GM21390 (cell line): ENCODE results near the gene DTNB.

ENCODE experiments used
- ATAC-seq: cut with Tn5 transposase; IDR thresholded peaks from one replicate; pipeline ENCODE4 v1.9.1; 2021; ENCODE audit not compliant: unreplicated experiment

The DTNB gene

DNA sequence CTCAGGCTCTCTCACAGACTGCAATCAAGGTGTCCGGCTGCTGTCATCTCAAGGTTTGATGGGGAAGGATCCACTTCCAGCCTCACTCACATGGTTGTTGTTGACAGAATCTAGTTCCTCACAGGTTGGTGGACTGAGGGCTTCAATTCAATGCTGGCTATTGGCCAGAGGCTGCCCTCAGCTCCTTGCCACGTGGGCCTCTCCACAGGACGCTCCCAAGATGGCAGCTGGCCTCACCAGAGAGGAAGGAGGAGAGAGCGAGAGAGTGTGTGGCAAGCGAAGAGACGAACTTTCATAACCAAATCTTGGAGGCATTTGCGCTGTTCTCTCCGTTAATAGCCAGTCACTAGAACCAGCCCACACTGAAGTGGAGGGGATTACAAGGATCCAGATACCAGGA is 318.1 kb downstream of the DTNB start:
- no peak for ATAC-seq

DNA sequence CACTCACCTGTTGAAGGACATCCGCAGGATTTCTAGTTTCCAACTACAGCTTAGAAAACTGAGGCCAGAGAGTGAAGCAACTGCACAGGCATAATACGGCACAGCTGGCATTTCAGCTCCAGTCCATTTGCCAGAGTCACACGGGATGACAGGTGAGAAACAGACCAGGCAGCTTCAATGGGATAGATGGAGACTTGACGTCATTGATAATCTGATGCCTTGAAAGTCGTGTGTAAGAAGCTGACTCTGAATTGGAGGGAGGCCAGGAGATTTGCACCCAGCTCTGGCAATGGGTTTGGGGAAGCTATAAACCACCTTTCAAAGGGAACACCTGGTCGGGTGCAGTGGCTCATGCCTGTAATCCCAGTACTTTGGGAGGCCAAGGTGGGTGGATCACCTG is 319.3 kb downstream of the DTNB start:
- no peak for ATAC-seq

DNA sequence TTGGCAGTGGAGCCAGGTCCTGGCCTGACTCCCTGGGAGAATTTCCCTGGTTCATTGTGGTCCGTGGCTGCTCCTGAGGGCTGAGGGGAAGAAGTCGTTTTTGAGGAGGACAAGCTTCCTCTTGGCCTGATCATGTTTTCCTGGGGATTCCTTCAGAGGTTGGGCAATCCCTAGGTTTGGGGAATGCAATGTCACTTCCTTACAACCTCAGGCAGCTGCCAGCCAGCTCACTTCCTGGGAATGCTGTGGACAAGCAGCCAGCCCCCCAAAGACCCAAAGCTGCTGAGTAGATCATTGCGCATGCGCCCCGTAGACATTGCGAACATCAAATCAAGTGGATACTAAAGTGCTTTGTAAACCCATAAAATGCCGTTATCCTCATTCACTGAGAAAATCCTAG is 324.0 kb downstream of the DTNB start:
- ATAC-seq, result no peak

DNA sequence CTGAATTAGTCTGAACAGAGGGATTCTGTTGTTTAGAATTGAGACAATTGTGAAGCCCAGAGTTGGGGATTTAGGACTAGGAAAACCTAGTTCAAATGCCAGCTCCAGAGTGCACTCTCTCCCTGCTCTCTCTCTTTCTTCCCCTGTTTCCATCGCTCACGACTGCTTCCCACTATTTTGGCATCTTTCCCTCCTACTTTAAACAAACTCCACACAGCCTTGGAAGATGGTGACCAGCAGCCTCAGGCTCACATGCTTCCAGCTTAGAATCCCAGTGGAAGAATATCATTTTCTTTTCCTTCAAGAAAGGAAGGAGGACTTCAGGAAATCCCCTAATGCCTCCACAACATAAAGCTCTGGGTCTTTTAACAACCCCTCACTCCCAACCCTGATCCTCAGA is 325.5 kb downstream of the DTNB start:
- ATAC-seq, result no peak

DNA sequence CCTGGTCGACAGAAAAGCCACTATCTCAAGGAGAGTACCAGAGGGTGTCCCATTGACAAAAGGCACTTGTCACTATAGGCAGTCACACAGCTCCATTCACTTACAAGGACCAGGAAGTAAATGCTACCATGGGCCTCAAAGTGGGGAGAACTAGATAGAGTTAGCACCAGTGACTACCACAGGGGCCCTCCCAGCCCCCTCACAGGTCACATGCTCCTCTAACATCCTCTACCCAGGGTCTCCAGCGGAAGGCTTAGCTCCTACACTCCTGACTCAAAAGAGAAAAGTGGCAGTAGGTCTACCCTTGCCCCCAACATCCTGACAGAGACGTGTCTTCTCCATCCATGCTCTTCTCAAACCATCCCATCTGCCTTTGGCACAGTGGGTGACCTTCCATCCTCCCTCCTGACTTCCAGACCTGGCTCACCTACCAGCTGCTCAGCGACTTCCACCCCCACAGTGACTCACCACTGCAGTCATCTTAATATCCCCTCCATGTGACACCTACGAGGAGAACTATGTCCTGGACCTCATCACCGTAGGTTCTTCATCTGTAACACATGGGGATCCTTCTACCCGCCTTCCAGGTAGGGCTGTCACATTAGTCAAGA is 326.1 kb downstream of the DTNB start:
- ATAC-seq, result no peak

DNA sequence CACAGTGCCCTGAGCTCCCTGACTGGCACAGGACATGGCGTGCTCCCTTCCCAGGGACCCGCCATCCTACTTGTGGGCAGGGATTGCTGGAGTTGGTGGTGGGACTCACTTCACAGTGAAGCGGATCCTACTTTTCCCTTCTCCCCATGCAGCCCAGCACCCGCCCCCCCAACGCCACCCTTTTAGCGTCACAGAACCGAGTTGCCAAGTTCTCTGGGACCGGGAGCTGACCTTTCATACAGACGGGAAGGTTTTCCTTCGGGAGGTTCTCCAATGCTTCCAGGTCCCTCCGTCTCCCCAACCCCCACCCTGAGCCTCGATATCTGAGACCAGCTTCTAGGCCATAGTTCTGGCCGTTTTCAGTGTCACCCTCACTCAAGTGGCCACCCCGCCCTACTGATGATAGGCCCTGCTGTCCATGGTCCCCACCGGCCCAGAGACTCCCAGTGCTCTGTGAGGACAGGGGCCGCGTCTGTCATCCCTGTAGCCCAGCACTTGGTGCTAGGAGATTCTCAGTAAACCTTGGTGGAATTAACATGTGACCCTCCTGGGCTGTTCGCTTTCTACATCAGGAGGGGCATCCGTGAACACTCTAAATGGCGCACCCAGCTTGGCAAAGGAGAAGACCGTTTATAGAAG is 330.1 kb downstream of the DTNB start:
- ATAC-seq, result no peak

DNA sequence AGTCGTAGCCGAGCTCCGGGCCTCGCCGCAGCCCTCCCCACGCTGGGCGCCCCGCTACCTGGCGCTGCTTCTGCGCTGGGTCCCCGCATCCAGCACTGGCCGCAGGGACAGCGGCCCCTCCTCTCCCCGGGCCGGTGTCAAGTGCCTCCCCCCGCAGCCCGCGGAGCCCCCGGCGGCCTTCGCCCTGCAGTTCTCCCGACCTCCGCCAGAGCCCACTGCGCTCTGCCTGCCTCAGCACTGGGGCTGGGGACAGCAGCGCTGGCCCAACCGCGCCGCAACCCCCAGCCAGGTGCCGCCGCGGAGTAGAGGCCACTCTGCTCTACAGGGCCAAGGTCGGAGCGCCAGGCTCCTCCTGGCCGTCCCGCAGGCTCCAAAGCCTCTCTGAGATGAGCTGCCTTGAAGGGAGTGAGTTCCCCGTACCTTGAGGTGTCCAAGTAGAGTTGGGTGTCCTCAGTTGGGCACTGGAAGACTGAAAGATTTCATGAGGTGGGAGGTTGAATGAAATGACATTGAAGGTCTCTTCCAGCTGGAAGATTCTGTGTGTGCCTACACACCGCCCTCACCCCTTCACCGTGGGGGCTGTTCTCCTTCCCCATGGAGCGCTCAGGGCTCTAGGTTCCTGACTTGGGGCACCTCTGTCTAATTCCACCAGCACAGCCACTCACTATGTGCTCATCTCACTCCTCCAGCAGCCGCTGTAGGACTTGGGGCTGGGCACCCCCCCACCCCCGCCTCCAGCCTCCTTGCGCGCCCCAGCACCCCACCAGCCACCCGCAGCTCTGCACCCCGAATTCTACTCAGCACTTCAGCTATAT is 330.8 kb downstream of the DTNB start:
- peak; percentile 74 for ATAC-seq

DNA sequence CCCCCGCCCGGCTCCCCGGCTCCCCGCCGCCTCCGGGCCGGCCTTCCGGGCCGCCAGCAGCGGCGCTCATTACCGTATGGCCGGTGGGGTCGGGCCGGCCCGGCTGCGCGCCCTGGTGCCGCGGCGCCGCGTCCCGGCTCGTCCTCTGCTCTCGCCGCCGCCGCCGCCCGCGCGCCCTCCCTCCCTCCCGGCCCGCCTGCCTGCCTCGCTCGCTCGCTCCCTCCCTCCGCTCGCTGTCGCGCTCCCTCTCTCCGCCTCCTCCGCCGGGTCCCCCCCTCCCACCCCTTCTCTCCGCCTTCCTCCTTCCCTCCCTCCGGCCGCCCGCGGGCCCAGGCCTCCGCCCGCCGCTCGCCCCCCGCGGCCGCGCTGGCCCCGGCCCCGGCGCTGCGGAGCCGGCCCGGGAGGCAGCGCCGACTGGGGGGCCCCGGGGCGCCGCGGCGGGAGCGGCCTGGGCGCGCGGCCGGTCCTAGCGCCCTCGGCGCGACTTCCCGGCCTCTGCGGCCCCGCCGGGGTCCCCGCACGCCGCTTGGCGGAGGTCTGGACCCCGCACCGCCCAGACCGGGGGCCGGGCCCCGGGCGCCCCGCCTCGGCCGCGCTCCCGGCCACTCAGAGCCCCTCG is 331.5 kb downstream of the DTNB start, which contains the start of gene DNMT3A:
Gene DNMT3A, minus strand, starts transcription at position 173 of the 619 bp plus-strand sequence. CDS start 27,941 bp downstream, outside the sequence.
- ATAC-seq, result peak; percentile 36

DNA sequence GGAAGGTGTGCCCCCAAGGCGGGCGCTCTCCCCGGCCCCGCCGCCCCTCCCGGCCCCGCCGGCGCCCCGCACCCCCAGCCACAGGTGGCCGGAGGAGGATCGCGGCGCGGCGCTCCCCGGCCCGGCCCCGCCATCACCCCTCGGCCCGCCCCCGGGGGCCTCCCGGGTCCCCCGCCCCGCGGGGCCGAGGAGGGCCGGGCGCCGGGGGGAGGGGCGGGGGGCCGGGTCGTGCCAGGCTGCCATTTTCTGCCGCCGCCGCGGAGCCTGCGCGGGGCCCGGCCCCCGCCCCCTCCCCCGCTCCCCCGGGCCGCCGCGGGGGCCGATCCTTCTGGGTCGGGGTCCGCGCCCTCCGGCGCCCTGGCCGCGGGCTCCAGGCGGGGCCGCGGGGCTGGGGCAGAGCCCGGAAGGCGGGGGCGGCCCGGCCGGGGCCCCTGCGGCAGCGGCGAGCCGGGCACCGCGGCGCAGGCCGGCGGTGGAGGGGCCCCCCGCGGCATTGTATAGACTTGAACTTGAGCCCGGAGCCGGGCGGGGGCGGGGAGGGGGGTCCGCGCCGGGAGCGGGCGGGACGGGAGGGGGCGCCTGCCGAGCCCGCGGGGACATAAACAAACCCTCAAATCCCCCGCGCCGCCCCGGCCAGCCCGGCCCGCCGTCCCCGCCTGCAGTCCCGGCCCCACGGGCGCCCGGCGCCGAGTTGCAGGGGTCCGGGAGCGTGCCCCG is 332.2 kb downstream of the DTNB start:
- ATAC-seq, result peak; percentile 32

DNA sequence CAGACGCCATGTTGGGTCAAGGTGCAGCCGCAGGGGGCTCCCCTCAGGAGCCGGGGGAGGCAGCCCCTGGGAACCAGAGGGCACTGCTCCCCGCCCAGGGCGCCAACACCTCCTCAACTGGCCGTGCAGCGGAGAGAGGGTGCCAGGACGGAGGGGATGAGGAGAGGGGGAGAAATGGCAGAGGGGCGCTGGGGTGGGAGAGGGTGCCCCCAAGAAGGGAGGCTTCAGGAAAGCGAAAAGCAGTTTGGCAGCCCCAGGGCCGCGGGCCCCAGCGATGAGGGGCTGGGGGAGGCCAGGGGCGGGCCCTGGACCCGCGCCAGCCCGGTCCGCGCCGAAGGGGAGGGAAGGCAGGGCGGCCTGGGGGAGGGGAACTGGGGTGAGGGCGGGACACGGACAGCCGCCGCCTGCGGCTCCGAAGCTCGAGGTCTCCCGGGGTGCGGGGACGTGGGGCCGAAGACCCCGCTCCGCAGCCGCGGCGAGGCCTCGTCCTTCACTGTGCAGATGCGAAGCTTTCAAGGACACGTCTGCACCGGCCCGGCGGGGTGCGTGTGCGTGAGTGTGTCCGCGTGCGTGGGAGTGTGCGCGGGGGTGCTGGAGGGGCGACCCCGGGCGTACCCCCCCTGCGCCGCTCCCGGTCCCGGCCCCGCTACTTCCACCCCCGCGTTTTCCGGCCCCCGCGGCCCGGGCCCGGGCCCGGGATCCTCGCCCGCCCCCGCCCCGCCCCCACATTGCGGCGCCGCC is 333.0 kb downstream of the DTNB start:
- no peak for ATAC-seq

DNA sequence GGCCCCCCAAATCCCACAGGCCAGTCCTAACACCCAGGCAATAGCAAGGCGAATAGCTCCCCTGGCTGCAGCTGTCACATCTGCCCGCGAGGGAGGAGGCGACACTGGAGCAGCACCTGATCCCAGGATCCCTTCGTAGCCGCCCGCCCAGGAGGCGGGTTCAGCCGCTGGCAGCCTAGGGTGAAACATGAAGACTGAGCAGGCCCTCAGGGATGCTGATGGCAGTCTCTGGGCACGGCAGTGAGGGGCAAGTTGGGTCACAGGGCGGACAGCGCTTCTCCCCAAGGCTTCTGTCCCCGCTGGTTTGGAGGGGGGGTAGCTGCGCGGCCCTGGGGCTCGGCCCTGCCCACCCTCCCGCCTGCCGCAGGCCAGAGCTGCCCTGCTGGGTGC is 333.6 kb downstream of the DTNB start:
- ATAC-seq, result no peak

DNA sequence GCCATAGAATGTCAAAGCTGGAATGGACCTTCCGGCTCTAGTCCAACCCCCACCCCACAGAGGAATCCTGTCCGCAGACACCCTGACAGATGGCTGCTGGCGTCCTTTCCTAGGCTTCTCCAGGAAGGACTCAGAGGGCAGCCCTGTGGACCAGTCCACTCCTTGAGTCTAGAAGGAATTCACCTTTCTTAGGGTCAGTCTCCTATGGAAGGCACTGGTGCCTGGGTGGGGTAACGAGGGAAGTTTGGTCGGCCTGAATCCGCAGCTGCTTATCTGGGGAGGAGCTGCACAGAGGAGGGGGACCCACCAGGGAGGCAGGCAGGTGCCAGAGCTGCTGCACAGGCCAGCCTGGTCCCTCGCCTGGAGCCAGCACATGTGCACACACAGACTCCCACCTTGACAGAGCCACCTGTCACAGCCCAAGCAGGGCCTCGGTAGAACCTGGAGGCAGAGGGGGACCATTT is 334.1 kb downstream of the DTNB start:
- ATAC-seq, result no peak

DNA sequence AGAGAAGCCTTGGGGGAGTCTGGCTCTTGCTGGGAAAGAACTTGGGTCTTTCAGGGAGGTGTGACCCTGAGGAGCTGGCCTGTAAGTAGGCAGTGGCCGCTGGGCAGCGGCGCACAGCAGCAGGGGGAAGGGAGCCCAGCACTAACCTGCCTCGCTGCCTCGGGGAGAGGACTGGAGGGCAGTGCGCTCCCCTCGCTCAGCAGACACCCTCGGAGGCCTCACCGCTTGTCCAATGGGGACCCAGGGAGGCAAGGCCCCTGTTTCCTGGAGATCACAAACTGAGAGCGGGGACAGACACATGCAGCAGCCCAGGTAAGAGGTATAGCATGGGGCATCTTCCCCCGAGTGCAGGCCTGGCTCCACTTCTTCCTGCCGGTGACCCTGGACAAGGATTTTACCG is 335.0 kb downstream of the DTNB start:
- ATAC-seq, result no peak

DNA sequence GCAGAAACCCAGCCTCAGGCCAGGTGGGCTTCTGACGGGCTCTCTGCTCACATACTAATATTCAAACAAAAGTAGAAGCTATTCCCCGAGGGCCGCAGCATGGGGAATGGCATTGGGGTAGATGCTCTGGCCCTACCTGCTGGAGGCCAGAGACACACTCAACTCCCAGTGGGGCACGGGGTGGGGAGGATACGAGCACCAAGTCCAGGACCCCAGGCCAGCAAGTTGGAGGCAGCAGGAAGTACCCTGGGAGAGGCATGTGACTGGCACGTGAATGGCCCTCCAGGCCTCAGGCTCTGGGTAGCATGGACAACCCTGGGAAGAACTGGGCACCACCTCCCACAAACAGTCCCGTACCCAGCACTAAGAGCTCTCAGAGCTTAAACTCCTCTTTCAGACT is 335.5 kb downstream of the DTNB start:
- no peak for ATAC-seq

DNA sequence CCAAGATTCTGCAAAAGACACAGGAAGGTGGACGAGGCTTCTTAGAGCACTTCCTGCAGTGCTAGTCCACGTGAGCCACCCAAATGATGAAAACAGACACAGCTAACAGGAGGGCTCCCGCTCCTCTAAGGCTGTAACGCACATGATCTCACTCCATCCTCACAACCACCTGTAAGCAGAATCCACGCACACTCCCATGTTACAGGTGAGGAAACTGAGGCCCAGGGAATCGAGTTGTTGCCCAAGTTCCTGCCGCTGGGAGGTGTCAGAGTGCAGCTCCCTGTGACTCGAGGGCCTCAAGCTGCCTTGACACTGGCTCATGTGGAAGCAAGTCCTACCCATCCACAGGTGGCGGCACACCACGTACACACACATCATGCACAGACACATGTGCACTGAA is 336.1 kb downstream of the DTNB start:
- ATAC-seq, result no peak

DNA sequence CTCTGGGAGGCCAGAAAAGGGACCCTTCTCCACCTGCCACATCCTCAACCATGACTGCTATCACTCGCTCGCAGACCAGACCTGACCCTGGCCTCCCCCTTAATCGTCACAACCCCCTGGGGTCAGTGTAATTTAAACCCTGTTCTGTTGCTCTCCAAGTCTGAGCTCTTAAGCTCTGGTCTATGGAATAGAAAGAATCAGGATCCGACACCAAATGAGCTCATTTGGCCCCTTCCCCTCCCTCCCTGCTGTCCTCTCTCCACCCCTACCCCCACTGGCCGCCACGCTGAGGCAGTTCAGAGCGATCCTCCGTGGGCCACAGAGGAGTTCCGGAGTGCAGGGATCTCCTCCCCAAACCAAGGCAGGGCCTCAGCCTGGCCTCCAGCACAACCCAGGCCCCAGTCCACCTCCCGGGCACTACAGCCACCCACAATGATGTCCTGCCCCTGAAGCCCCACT is 337.0 kb downstream of the DTNB start:
- no peak for ATAC-seq

DNA sequence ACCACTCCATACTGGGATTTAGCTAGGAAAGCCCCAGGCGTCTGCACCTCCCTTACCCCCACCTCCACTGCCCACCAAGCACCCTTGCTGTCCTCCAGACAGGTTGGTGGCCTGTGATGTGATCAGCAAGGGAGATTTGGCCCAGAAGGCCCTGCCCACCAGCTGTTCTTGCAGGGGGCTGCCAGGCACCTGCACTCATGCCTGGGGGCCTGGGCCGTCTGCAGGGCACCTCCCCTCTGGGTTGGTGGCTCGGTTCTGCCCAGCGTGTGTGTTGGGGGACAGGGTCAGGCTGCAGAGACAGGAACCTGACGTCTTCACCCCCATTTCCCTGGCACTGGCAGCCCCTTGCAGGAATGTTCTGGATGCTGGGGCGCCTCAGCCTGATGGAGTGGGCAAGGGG is 337.4 kb downstream of the DTNB start:
- ATAC-seq, result no peak

DNA sequence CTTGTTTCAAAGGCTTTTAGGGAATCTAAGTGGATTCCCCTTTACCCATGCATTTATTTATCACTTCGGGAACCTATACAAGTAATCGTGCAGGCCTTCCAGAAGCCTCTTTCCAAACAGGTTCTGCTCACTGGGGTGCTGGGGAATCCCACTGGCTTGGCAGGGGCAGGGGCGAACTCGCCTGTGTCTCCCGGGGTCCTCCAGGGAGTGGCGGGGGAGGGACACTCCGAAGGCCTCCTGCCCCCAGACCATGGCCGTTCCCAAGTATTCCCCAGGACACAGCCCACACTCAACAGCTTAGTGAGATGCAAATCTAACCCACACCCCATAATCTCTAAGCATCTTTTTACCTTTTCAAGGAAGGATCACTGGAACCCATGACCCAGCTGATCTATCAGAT is 338.2 kb downstream of the DTNB start:
- no peak for ATAC-seq

DNA sequence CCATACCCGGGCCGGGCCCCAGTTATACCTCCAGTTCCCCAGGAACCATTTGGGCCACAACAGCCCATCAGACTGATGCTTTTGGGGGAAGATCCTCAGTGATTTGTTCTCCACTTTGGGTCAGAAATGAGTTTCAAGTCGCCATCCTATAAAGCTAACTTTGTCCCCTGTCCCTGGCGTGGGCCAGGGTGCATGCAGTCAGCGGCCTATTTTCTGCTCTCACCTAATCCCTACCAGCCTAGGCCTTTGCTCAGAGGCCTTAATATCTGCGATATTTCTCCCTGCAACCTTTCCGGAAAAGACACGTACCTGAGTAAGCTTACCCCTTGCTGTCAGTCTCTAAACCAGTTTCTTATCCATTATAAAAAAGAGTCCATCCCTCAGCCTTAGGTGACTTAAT is 338.9 kb downstream of the DTNB start:
- no peak for ATAC-seq

DNA sequence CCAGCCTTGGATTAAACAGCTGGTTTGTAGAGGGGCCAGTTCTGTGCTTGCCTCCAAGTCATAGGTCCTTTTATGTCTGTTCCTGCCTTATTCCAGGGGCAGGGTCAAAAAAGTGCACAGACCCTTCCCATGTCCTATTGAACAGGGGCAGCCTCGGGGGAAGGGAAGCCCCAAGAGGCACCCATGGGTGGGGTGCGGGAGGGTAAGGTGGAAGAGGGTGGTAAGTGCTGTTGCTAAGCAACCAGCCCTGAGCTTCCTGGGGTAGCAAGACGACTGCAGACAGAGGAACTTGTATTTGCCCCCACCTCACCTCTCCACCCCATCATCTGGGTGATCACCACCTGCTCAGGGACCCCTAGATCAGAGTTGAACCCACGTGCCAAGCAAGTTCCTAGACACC is 339.4 kb downstream of the DTNB start:
- no peak for ATAC-seq
